Measurements from ENCODE around the gene NPIPB6. TPM values are rescaled to one million over a fixed set of nuclear protein-coding genes. Genes with fewer than 3 reads are reported as not detected.
"Not testable (repeated sequence)": the region's sequence is repeated elsewhere in the genome, so short reads cannot be mapped to it uniquely, and the experiment has no call there.

NPIPB6 gene
- 0.59 and 2.9 TPM in 2 replicates for total RNA-seq

DNA sequence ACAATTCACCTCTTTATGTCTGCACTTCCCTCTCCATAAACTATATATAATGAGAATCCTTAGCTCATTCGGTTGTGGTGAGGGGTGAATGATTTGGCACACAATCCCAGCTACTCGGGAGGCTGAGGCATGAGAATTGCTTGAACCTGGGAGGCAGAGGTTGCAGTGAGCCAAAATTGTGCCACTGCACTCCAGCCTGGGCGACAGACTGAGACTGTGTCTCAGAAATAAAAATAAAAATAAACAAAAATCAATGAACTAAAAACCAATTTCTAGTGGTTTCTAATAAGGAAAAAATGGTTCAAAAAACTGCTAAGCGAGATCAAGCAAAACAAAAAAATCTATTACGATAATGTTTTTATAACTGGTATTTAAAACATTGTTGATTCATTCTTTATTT is at the start of gene NPIPB6:
TSS of gene NPIPB6 (minus strand) at position 101 of the 400 bp plus-strand sequence. CDS start 686 bp downstream, outside the sequence.
- not testable (repeated sequence) for H3K4me2 ChIP-seq (ENCODE audit: insufficient read depth, low read length); H3K27ac ChIP-seq (ENCODE audit: low read depth, low read length); H4K20me1 ChIP-seq (ENCODE audit: insufficient read depth, low read length); H3K4me1 ChIP-seq (ENCODE audit: insufficient read depth, low read length); H3K4me3 ChIP-seq (ENCODE audit: insufficient read depth, low read length); H3K9me3 ChIP-seq (ENCODE audit: low read depth, low read length); DNase-seq (ENCODE audit: insufficient read length, low spot score, missing footprints); H2AFZ ChIP-seq (ENCODE audit: low read length); H3K27me3 ChIP-seq (ENCODE audit: insufficient read depth, low read length); H3K79me2 ChIP-seq (ENCODE audit: insufficient read depth, low read length); H3K36me3 ChIP-seq (ENCODE audit: insufficient read depth, low read length)

DNA sequence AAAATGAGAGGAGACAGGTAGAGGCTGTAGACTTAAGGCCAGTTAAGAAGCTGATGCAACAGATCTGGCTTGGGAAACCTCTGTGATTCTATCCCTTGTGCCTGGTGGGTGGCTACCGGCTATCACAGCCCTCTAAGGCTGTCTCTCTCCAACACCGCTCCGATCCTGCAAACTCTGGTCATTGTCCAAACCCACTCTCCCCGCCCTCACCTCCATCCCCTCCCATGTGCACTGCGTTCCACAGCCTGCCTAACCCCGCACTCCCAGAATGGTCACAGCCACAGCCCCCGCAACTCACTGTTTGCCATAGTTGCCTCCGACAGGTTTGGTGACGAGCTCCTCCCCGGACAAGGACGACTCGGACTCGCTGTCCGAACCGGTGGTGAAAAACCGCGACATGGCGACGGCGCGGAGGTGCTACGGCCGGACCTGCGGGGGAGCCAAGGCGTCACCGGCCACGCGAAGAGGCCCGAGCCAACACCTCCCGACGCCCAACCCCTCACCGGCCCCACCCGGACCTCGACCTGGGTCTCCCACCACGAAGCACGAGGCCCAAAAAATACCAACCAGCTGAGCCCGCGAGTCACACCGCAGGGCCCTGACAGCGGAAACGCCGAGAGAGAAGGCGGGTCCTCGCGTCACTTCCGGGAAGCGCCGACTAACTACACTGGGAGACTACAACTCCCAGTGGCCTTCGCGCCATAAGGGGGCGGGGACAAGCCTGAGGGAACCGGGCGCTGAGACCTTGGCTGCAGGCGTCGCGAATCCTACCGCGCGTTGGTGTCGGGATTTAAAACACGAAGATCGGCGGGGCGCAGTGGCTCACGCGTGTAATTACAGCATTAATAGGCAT is 40.1 kb upstream of the NPIPB6 start, which contains the start of gene EIF3CL:
TSS of gene EIF3CL (minus strand) at position 622 of the 853 bp plus-strand sequence. CDS start at position 399, 223 bp downstream.
- not testable (repeated sequence) for H3K27ac ChIP-seq (ENCODE audit: low read depth, low read length); H3K27me3 ChIP-seq (ENCODE audit: insufficient read depth, low read length); H2AFZ ChIP-seq (ENCODE audit: low read length); DNase-seq (ENCODE audit: insufficient read length, low spot score, missing footprints); H3K36me3 ChIP-seq (ENCODE audit: insufficient read depth, low read length); H4K20me1 ChIP-seq (ENCODE audit: insufficient read depth, low read length); H3K4me1 ChIP-seq (ENCODE audit: insufficient read depth, low read length); H3K9me3 ChIP-seq (ENCODE audit: low read depth, low read length); H3K79me2 ChIP-seq (ENCODE audit: insufficient read depth, low read length)
- Histone ChIP-seq H3K4me2 (ENCODE audit: insufficient read depth, low read length) (peak within 1 kb of the TSS; percentile 64), H3K4me3 (ENCODE audit: insufficient read depth, low read length) (peak within 1 kb of the TSS; percentile 61)

DNA sequence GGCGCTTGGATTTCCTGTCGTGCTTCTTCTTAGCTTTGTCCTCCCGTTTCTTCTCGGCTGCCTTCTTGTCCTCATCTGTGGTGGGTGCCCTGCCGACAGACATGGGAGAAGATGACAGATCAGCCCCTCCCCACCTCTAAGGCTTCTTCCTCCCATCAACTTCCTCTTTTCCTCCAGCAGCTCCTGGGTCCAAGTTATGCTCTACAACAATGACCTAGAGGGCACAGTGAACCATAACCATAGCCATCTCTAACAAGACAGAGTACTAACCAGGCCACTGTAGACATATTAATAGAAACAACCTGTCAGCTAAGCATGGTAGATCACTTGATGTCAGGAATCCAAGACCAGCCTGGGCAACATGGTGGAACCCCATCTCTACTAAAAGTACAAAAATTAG is 28.7 kb upstream of the NPIPB6 start:
- not testable (repeated sequence) for H3K9me3 ChIP-seq (ENCODE audit: low read depth, low read length); H3K4me3 ChIP-seq (ENCODE audit: insufficient read depth, low read length); H3K27ac ChIP-seq (ENCODE audit: low read depth, low read length); DNase-seq (ENCODE audit: insufficient read length, low spot score, missing footprints); H3K79me2 ChIP-seq (ENCODE audit: insufficient read depth, low read length); H3K27me3 ChIP-seq (ENCODE audit: insufficient read depth, low read length); H3K4me2 ChIP-seq (ENCODE audit: insufficient read depth, low read length); H3K4me1 ChIP-seq (ENCODE audit: insufficient read depth, low read length); H2AFZ ChIP-seq (ENCODE audit: low read length); H4K20me1 ChIP-seq (ENCODE audit: insufficient read depth, low read length); H3K36me3 ChIP-seq (ENCODE audit: insufficient read depth, low read length)

DNA sequence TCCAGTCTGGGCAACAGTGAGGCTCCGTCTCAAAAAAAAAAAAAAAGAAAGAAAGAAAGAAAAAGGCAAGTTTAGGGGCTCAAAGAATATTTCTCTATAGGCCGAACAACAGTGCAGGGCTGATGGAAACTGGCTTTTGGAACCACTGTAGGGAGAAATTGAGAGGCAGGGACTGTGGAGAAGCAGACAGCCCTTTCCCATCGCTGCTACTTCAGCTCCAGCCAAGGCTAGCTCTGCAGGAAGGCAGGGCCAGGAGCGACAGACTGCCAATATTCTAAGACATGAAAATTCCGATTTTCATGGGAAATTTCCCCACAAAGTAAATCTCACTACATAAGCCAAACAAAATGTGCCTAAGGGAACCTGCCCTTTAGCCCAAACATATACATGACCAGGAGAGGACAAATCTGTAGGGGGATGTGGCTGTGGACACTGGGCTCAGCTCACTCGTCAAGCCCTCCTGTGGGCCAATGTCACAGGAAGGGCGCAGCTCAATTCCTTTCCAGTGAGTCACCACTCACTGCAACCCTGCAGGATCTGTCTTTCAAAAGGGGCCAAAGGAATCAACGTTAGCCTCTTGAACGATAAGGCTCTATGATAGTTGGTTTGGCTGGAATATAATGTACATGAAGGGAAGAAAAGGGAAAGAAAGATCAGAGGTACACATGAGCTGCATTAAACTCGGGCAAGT is 19.0 kb upstream of the NPIPB6 start:
- not testable (repeated sequence) for H3K36me3 ChIP-seq (ENCODE audit: insufficient read depth, low read length); H2AFZ ChIP-seq (ENCODE audit: low read length); H3K27ac ChIP-seq (ENCODE audit: low read depth, low read length); H3K79me2 ChIP-seq (ENCODE audit: insufficient read depth, low read length); DNase-seq (ENCODE audit: insufficient read length, low spot score, missing footprints); H3K4me2 ChIP-seq (ENCODE audit: insufficient read depth, low read length); H3K4me1 ChIP-seq (ENCODE audit: insufficient read depth, low read length); H3K27me3 ChIP-seq (ENCODE audit: insufficient read depth, low read length); H3K4me3 ChIP-seq (ENCODE audit: insufficient read depth, low read length); H3K9me3 ChIP-seq (ENCODE audit: low read depth, low read length); H4K20me1 ChIP-seq (ENCODE audit: insufficient read depth, low read length)

DNA sequence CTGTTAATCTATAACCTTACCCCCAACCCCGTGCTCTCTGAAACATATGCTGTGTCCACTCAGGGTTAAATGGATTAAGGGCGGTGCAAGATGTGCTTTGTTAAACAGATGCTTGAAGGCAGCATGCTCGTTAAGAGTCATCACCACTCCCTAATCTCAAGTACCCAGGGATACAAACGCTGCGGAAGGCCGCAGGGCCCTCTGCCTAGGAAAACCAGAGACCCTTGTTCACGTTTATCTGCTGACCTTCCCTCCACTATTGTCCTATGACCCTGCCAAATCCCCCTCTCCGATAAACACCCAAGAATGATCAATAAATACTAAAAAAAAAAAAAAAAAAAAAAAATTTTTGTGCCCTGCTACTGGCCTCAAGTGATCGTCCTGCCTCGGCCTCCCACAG is 14.5 kb upstream of the NPIPB6 start:
- H3K27me3 ChIP-seq (ENCODE audit: insufficient read depth, low read length); H3K4me1 ChIP-seq (ENCODE audit: insufficient read depth, low read length); H3K9me3 ChIP-seq (ENCODE audit: low read depth, low read length); H3K27ac ChIP-seq (ENCODE audit: low read depth, low read length); H4K20me1 ChIP-seq (ENCODE audit: insufficient read depth, low read length); DNase-seq (ENCODE audit: insufficient read length, low spot score, missing footprints); H2AFZ ChIP-seq (ENCODE audit: low read length); H3K79me2 ChIP-seq (ENCODE audit: insufficient read depth, low read length); H3K4me3 ChIP-seq (ENCODE audit: insufficient read depth, low read length); H3K4me2 ChIP-seq (ENCODE audit: insufficient read depth, low read length); H3K36me3 ChIP-seq (ENCODE audit: insufficient read depth, low read length): not testable (repeated sequence)

DNA sequence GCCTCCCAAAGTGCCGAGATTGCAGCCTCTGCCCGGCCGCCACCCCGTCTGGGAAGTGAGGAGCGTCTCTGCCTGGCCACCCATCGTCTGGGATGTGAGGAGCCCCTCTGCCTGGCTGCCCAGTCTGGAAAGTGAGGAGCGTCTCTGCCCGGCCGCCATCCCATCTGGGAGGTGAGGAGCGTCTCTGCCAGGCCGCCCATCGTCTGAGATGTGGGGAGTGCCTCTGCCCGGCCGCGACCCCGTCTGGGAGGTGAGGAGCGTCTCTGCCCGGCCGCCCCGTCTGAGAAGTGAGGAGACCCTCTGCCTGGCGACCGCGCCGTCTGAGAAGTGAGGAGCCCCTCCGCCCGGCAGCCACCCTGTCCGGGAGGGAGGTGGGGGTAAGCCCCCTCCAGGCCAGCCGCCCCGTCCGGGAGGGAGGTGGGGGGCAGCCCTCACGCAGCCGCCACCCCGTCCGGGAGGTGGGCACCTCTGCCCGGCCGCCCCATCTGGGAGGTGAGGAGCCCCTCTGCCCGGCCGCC is 13.9 kb upstream of the NPIPB6 start:
- H3K79me2 ChIP-seq (ENCODE audit: insufficient read depth, low read length); H3K9me3 ChIP-seq (ENCODE audit: low read depth, low read length); DNase-seq (ENCODE audit: insufficient read length, low spot score, missing footprints); H3K4me3 ChIP-seq (ENCODE audit: insufficient read depth, low read length); H3K36me3 ChIP-seq (ENCODE audit: insufficient read depth, low read length); H3K4me2 ChIP-seq (ENCODE audit: insufficient read depth, low read length); H3K27me3 ChIP-seq (ENCODE audit: insufficient read depth, low read length); H3K27ac ChIP-seq (ENCODE audit: low read depth, low read length); H4K20me1 ChIP-seq (ENCODE audit: insufficient read depth, low read length); H2AFZ ChIP-seq (ENCODE audit: low read length); H3K4me1 ChIP-seq (ENCODE audit: insufficient read depth, low read length): not testable (repeated sequence)

DNA sequence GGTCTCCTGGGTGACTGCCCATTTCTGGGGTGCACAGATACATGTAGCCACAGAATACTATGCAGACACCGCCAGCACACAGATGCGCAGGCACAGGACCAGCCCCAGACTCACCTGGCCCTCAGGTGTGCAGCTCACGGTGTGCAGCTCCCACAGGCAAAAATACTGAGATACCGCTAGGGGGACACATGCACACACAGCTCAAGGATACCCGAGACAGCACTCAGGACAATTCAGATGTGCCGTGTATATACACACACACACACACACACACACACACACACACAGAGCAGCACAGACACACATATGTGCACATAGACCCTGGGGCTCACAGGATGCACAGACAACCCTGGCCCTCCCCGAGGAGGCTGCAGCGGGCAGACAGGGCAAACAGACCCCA is 11.8 kb upstream of the NPIPB6 start:
- H3K27me3 ChIP-seq (ENCODE audit: insufficient read depth, low read length); H3K79me2 ChIP-seq (ENCODE audit: insufficient read depth, low read length); H3K4me1 ChIP-seq (ENCODE audit: insufficient read depth, low read length); H3K27ac ChIP-seq (ENCODE audit: low read depth, low read length); H3K9me3 ChIP-seq (ENCODE audit: low read depth, low read length); H4K20me1 ChIP-seq (ENCODE audit: insufficient read depth, low read length); DNase-seq (ENCODE audit: insufficient read length, low spot score, missing footprints); H3K36me3 ChIP-seq (ENCODE audit: insufficient read depth, low read length); H3K4me3 ChIP-seq (ENCODE audit: insufficient read depth, low read length); H2AFZ ChIP-seq (ENCODE audit: low read length); H3K4me2 ChIP-seq (ENCODE audit: insufficient read depth, low read length): not testable (repeated sequence)

DNA sequence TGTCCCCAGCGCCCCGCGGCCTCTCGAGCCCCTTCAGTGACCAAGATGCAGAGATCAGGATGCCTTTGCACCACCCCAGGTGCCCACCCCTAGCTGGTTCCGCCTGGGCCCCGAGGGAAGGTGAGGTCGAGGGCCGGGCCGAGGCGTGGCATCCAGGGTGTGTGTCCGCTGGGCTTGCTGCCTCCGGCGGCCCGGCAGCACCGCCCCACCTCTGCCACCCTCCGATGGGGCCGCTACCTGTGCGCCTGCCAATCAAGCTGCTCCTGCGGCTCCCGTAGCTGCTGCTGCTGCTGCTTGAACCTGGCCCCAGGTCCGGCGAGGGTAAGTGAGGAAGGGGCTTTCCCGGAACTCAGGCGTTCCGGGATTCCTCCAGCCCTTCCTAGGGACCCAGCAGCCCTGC is 11.0 kb upstream of the NPIPB6 start:
- not testable (repeated sequence) for H3K9me3 ChIP-seq (ENCODE audit: low read depth, low read length); H3K27ac ChIP-seq (ENCODE audit: low read depth, low read length); H4K20me1 ChIP-seq (ENCODE audit: insufficient read depth, low read length); H3K27me3 ChIP-seq (ENCODE audit: insufficient read depth, low read length); H3K79me2 ChIP-seq (ENCODE audit: insufficient read depth, low read length); H3K4me1 ChIP-seq (ENCODE audit: insufficient read depth, low read length); H2AFZ ChIP-seq (ENCODE audit: low read length); DNase-seq (ENCODE audit: insufficient read length, low spot score, missing footprints); H3K4me3 ChIP-seq (ENCODE audit: insufficient read depth, low read length); H3K4me2 ChIP-seq (ENCODE audit: insufficient read depth, low read length); H3K36me3 ChIP-seq (ENCODE audit: insufficient read depth, low read length)

All from osteoblast (primary cell).